RWPE2 (cell line): ENCODE results near the gene SLC66A3.

Experiments
- ATAC-seq: fragments of 200-7000 bp; cut with Tn5 transposase; 3 replicates; pipeline ENCODE4 v1.9.1; 2021; ENCODE audit warnings: low read depth
- DNase-seq: peaks from one replicate; pipeline ENCODE4 v3.0.0-alpha.2; 2020; ENCODE audit warnings: low spot score
- H3K27ac ChIP-seq: fragments of 450-650 bp; 2 replicates; pipeline ENCODE4 v1.5.1; 2017; ENCODE audit warnings: mild to moderate bottlenecking; ENCODE audit not compliant: poor library complexity, severe bottlenecking
- H3K27me3 ChIP-seq: fragments of 250-450 bp; sonication (Bioruptor Pico); 2 replicates; pipeline ENCODE4 v1.5.1; 2021; ENCODE audit warnings: mild to moderate bottlenecking, moderate library complexity; ENCODE audit not compliant: insufficient read depth, poor library complexity, severe bottlenecking
- H3K36me3 ChIP-seq: fragments of 250-450 bp; sonication (Bioruptor Pico); 2 replicates; pipeline ENCODE4 v1.5.1; 2020; ENCODE audit warnings: low read depth, mild to moderate bottlenecking, moderate library complexity
- H3K4me1 ChIP-seq: fragments of 250-450 bp; sonication (Bioruptor Pico); 2 replicates; pipeline ENCODE4 v1.5.1; 2021; ENCODE audit warnings: mild to moderate bottlenecking, moderate library complexity; ENCODE audit not compliant: insufficient read depth, poor library complexity, severe bottlenecking
- H3K4me3 ChIP-seq: fragments of 250-450 bp; sonication (Bioruptor Pico); 2 replicates; pipeline ENCODE4 v1.5.1; 2021; ENCODE audit warnings: mild to moderate bottlenecking, moderate library complexity; ENCODE audit not compliant: severe bottlenecking
- H3K9me3 ChIP-seq: fragments of 250-450 bp; sonication (Bioruptor Pico); 2 replicates; pipeline ENCODE4 v1.5.1; 2021; ENCODE audit warnings: mild to moderate bottlenecking, moderate library complexity; ENCODE audit not compliant: severe bottlenecking
- CTCF ChIP-seq: fragments of 450-650 bp; IDR thresholded peaks from one replicate; pipeline ENCODE4 v1.5.1; 2017; ENCODE audit warnings: mild to moderate bottlenecking, moderate library complexity; ENCODE audit not compliant: poor library complexity, severe bottlenecking

SLC66A3 gene

GRCh38 chr2:11147263-11147662 lies 8.0 kb upstream of the SLC66A3 start:
- ATAC-seq (no peak), DNase-seq (no peak)
- TF ChIP-seq CTCF = no peak
- H3K27me3 ChIP-seq = no peaks in the 10 kb centered on the region
- H3K9me3 ChIP-seq = no peaks in the 10 kb centered on the region
- H3K27ac ChIP-seq = no peak overlapping the region
- no peaks in the 10 kb centered on the region for H3K36me3 ChIP-seq
- H3K4me1 ChIP-seq = no peaks in the 10 kb centered on the region
- no peak overlapping the region for H3K4me3 ChIP-seq

- Histone ChIP-seq H3K9me3 (no peaks in the 10 kb centered on the region), H3K27ac (no peak overlapping the region), H3K4me3 (no peak overlapping the region), H3K4me1 (no peaks in the 10 kb centered on the region), H3K36me3 (no peaks in the 10 kb centered on the region), H3K27me3 (no peaks in the 10 kb centered on the region)
- DNase-seq (no peak), ATAC-seq (no peak)
- TF ChIP-seq CTCF = no peak
These were observed 2.7 kb upstream of the SLC66A3 start for GRCh38 chr2:11152591-11152990.

DNA sequence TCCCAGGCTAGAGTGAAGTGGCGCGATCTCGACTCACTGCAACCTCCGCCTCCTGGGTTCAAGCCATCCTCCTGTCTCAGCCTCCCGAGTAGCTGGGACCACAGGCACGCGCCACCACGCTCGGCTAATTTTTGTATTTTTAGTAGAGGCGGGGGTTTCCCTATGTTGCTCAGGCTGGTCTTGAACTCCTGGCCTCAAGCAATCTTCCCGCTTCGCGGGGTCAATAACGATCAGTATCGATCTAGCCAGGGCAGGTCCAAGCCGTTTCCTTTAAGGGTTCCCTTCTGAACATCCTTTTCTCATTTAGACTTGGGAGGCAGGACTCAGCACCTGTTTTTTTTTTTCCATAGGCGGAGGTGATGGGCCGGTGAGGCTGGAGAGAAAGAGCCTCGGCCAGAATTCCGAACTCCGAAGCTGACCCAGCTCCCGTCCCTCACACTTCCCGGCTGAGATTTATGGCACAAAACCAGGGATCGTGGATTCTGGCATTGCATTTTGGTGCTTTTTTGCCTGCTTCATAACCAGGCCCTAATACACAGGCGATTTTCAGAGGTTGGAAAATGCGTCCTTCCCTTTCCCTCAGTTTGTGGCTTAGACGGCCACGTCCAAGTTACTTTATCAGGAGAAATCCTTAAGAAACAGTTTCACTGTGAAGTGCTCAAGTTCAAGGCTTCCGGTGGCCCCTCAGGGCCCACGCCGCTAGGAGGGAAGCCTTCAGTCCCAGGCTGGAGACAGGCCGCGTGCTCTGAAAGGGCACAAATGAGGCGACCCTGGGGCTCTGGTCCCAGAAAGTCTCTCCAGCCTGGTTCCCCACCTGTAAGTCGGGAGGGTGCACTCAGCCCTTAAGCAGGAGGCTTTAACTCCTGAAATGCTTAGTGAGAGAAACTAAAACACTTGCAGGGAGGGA lies 998 bp upstream of the SLC66A3 start:
- peak overlapping the region; percentile 41 for H3K27ac ChIP-seq
- DNase-seq (no peak), ATAC-seq (no peak)

DNA sequence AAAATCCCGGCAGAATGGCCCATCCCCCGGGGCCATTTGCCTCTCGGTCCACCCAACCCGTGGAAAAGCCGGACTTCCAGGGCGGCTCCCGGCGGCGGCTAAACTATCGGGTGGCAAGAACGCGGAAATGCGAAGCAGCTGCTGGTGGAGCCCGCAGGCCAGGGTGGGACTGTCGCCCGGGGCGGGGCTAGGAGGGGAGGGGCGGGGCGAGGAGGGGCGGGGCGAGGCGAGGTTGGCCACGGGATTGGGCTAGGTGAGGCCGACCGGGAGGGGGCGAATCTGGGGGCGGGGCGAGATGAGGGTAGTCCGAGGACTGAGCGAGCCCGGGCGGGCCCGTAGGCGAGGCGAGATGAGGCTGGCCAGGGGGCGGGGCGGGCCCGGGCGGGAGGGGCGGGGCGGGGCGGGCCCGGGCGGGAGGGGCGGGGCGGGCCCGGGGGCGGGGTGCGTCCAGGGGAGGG lies 315 bp upstream of the SLC66A3 start:
- ATAC-seq (peak; percentile 76), DNase-seq (peak; percentile 97)
- Histone ChIP-seq H3K27me3 (no peaks in the 10 kb centered on the region), H3K9me3 (no peaks in the 10 kb centered on the region), H3K36me3 (no peaks in the 10 kb centered on the region), H3K4me3 (peak overlapping the region; percentile 49), H3K4me1 (no peaks in the 10 kb centered on the region), H3K27ac (peak overlapping the region; percentile 41)
- no peak for TF ChIP-seq CTCF

More for the DNA sequence above, 998 bp upstream of the SLC66A3 start:
- H3K27me3 ChIP-seq = no peaks in the 10 kb centered on the region
- no peaks in the 10 kb centered on the region for H3K9me3 ChIP-seq
- no peak for TF ChIP-seq CTCF
- H3K36me3 ChIP-seq = no peaks in the 10 kb centered on the region
- no peaks in the 10 kb centered on the region for H3K4me1 ChIP-seq
- peak overlapping the region; percentile 25 for H3K4me3 ChIP-seq
